Measurements from ENCODE around the gene PTGES. TPM values are rescaled to one million over a fixed set of nuclear protein-coding genes. Genes with fewer than 3 reads are reported as not detected.

The PTGES gene
- total RNA-seq, 1 donor from 2014 or later = 29.1 TPM

- no peak for TF ChIP-seq CTCF (conservative IDR thresholded peaks at IDR 0.05)
- Mint-ChIP-seq H3K36me3 (peaks cover 3% of the 10 kb centered on the region), H3K4me3 (no peak overlapping the region), H3K27ac (no peak overlapping the region), H3K9me3 (no peaks in the 10 kb centered on the region), H3K27me3 (no peaks in the 10 kb centered on the region), H3K4me1 (ENCODE audit: unreplicated experiment) (peaks cover 11% of the 10 kb centered on the region)
- DNase-seq (ENCODE audit: extremely low spot score, unreplicated experiment) = no peak
Observed at GRCh38 chr9:129746092-129746777, 6.6 kb downstream of the PTGES start.

GRCh38 chr9:129745200-129745599 lies 7.6 kb downstream of the PTGES start:
- H3K4me1 Mint-ChIP-seq (ENCODE audit: unreplicated experiment) = peaks cover 11% of the 10 kb centered on the region
- no peak for DNase-seq (ENCODE audit: extremely low spot score, unreplicated experiment)
- no peaks in the 10 kb centered on the region for H3K27me3 Mint-ChIP-seq
- H3K9me3 Mint-ChIP-seq = no peaks in the 10 kb centered on the region
- no peak overlapping the region for H3K4me3 Mint-ChIP-seq
- peaks cover 3% of the 10 kb centered on the region for H3K36me3 Mint-ChIP-seq
- no peak overlapping the region for H3K27ac Mint-ChIP-seq
- TF ChIP-seq CTCF (conservative IDR thresholded peaks at IDR 0.05) = no peak

- TF ChIP-seq CTCF (conservative IDR thresholded peaks at IDR 0.05) = no peak
Observed at GRCh38 chr9:129740666-129741464, 12.0 kb downstream of the PTGES start.

GRCh38 chr9:129740174-129740573 lies 12.7 kb downstream of the PTGES start:
- Mint-ChIP-seq H3K27me3 (peaks cover 6% of the 10 kb centered on the region), H3K4me3 (no peak overlapping the region)
- TF ChIP-seq CTCF (conservative IDR thresholded peaks at IDR 0.05) = no peak

More at GRCh38 chr9:129740666-129741464, 12.0 kb downstream of the PTGES start:
- Mint-ChIP-seq H3K9me3 (no peaks in the 10 kb centered on the region), H3K27me3 (peaks cover 6% of the 10 kb centered on the region), H3K4me1 (ENCODE audit: unreplicated experiment) (no peaks in the 10 kb centered on the region), H3K4me3 (no peak overlapping the region), H3K27ac (no peak overlapping the region), H3K36me3 (no peaks in the 10 kb centered on the region)
- DNase-seq (ENCODE audit: extremely low spot score, unreplicated experiment) = no peak

GRCh38 chr9:129739432-129739831 lies 13.4 kb downstream of the PTGES start:
- Mint-ChIP-seq H3K36me3 (no peaks in the 10 kb centered on the region), H3K27me3 (peaks cover 6% of the 10 kb centered on the region), H3K9me3 (no peaks in the 10 kb centered on the region), H3K4me3 (peak overlapping the region; percentile 27), H3K4me1 (ENCODE audit: unreplicated experiment) (no peaks in the 10 kb centered on the region), H3K27ac (peak overlapping the region; percentile 43)
- DNase-seq (ENCODE audit: extremely low spot score, unreplicated experiment) = no peak
- no peak for TF ChIP-seq CTCF (conservative IDR thresholded peaks at IDR 0.05)

More at GRCh38 chr9:129740174-129740573, 12.7 kb downstream of the PTGES start:
- no peak overlapping the region for H3K27ac Mint-ChIP-seq
- DNase-seq (ENCODE audit: extremely low spot score, unreplicated experiment) = no peak
- no peaks in the 10 kb centered on the region for H3K4me1 Mint-ChIP-seq (ENCODE audit: unreplicated experiment)
- no peaks in the 10 kb centered on the region for H3K9me3 Mint-ChIP-seq
- H3K36me3 Mint-ChIP-seq = no peaks in the 10 kb centered on the region

All from type B pancreatic cell (in vitro differentiated cells).